ENCODE results near the gene NEFH. TPM values are rescaled to one million over a fixed set of nuclear protein-coding genes. Genes with fewer than 3 reads are reported as not detected.

The NEFH gene
- total RNA-seq, 2 experiments from 2014 or later: 2.1 to 2.7 TPM

GRCh38 chr22:29510542-29510941 is 30.5 kb downstream of the NEFH start:
- intact Hi-C loops (cut with DNase I, micrococcal nuclease): no loop called here
- H3K36me3 Mint-ChIP-seq (ENCODE audit: low read depth): peaks cover 26% of the 10 kb centered on the region
- POLR2A ChIA-PET: interaction anchor here (0.6 kb wide), 1 partner anchor 79 kb away, joined by 7 read pairs; no protein-coding TSS in a partner anchor

DNA sequence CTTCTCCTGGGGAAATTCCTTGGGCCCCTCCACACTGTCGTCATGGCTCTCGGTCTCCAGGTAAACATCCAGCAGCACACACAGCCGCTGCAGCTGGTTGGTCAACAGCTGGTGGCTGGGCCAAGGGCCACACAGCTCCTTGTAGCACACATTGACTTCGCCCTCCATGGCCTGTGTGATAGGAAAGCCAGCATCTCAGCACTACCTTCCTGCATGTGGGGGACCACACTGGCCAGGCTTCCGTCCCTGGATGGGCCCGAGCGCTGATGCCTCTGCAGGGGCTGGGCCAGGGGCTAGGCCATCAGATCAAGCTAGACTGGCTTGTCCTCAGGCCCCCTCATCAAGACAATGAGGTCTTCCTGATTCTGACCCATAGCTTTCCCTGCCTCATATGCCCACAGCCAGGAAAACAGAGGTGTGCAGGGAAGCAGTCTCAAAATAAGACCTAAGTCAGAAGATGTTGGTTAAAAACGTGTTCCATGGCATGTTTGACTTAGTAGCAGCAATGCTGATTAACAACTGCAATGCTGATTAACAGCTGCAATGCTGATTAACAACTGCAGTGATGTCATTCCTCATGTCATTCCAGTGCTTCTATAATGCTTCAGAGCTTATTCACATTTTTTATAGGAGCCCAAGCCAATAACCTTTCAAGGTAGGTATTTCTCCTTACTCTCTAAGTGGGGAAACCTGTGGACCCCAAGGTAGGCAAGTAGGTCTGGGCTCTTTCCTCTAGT is 31.3 kb downstream of the NEFH start:
- H3K27me3 Mint-ChIP-seq: no peaks in the 10 kb centered on the region
- no peaks in the 10 kb centered on the region for H3K4me1 Mint-ChIP-seq
- no peak for ATAC-seq
- no peaks in the 10 kb centered on the region for H3K9me3 Mint-ChIP-seq (ENCODE audit: low read depth)
- H3K27ac Mint-ChIP-seq: no peak overlapping the region
- H3K4me3 Mint-ChIP-seq: no peak overlapping the region
- DNase-seq: no peak
- H3K36me3 Mint-ChIP-seq (ENCODE audit: low read depth): peaks cover 30% of the 10 kb centered on the region
- CTCF ChIA-PET: interaction anchor here (0.6 to 1.7 kb wide), 5 partner anchors 15 to 1001 kb away, joined by 3 to 5 read pairs (median 3); no protein-coding TSS in a partner anchor
- intact Hi-C loops (cut with DNase I, micrococcal nuclease): no loop called here
- POLR2A ChIA-PET: interaction anchor here (0.6 kb wide), 1 partner anchor 80 kb away, joined by 7 read pairs; no protein-coding TSS in a partner anchor

More at GRCh38 chr22:29510542-29510941, 30.5 kb downstream of the NEFH start:
- no peak for DNase-seq
- CTCF ChIA-PET: interaction anchor here (0.6 to 1.7 kb wide), 6 partner anchors 15 to 576 kb away, joined by 3 to 5 read pairs (median 3); no protein-coding TSS in a partner anchor
- Mint-ChIP-seq H3K27ac (no peak overlapping the region), H3K27me3 (no peaks in the 10 kb centered on the region), H3K4me3 (no peak overlapping the region), H3K4me1 (no peaks in the 10 kb centered on the region), H3K9me3 (ENCODE audit: low read depth) (no peaks in the 10 kb centered on the region)
- no peak for ATAC-seq

DNA sequence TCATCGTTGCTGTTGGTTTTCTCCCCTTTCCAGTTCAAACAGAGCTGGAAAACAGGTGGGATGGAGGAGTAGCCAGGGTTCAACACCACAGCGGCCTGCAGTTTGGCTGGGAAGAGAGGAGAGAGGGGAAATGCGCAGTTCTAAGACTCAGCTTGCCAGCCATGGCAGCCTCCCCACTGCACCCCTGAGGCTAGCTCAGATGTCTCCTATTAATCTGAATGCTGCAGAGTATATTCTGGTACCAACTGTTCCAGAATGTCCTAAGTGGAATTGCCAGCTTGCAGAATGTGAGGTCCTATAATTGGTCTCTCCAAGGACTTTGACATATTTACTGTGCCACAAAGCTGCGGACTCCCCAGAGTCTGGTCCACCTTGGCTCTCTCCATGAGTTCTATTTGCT is 32.0 kb downstream of the NEFH start:
- intact Hi-C loops (cut with DNase I, micrococcal nuclease): no loop called here
- Mint-ChIP-seq H3K27me3 (no peaks in the 10 kb centered on the region), H3K9me3 (ENCODE audit: low read depth) (no peaks in the 10 kb centered on the region), H3K4me3 (no peak overlapping the region), H3K27ac (no peak overlapping the region), H3K36me3 (ENCODE audit: low read depth) (peaks cover 30% of the 10 kb centered on the region), H3K4me1 (no peaks in the 10 kb centered on the region)
- ATAC-seq (no peak), DNase-seq (no peak)
- CTCF ChIA-PET: interaction anchor here (1.0 to 1.1 kb wide), 2 partner anchors 13 to 41 kb away, joined by 3 read pairs; no protein-coding TSS in a partner anchor
- POLR2A ChIA-PET: no interaction called here

DNA sequence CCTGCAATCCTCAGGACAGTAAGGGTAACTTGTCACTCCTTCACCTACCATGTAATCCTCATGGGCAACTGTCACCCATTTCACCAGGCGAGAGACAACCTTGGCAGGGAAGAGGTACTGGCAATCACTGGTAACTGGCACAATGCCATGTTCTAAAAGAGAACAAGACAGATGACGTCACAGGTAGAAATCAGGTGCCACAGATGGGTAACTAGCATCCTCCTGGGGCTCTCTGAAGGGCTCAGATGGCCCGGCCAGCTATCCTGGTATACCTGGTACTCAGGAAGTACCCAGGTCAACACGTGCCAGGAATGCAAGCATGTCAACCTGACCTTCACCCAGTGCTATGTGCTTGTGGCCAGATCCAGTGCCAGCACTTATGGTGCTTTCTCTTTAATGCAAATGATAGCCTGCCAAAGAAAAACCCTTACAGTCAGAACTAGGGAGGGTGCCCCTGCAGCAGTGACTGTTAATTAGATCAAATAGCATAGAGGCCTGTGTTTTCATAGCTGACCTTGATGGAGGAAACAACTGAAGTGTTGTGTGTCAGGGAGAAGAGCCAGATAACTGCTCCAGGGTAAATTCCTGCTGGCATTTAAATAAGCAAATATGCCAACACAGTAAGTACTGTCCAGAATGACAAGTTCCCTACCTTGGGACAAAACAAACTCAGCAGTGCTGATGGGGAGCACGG is 37.3 kb downstream of the NEFH start:
- POLR2A ChIA-PET: no interaction called here
- intact Hi-C loops (cut with DNase I, micrococcal nuclease): no loop called here
- no peaks in the 10 kb centered on the region for H3K9me3 Mint-ChIP-seq (ENCODE audit: low read depth)
- H3K27me3 Mint-ChIP-seq: no peaks in the 10 kb centered on the region
- H3K4me3 Mint-ChIP-seq: no peak overlapping the region
- no peaks in the 10 kb centered on the region for H3K4me1 Mint-ChIP-seq
- no peak overlapping the region for H3K27ac Mint-ChIP-seq
- no peak for ATAC-seq
- CTCF ChIA-PET: interaction anchor here (1.4 kb wide), 1 partner anchor 31 kb away, joined by 3 read pairs; no protein-coding TSS in a partner anchor
- peaks cover 36% of the 10 kb centered on the region for H3K36me3 Mint-ChIP-seq (ENCODE audit: low read depth)
- DNase-seq: no peak

DNA sequence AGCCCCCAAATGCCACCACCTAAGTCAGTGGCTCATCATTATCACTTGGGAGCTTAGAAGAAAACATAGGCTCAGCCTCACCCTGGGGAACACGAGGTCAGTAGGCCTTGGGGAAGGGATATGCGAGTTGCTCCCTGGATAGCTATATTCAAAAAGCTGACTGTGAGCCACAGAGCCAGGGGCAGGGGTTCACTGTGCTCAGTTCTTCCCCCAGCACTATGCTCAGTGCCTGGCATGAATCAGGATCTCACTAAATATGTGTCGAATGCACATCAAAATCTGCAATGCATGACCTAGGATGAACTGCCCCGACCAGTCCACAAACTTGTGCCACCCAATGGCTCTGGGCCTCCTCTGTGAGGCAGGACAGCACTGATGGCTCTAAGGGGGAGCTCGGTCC is 38.4 kb downstream of the NEFH start:
- H3K4me1 Mint-ChIP-seq: no peaks in the 10 kb centered on the region
- H3K36me3 Mint-ChIP-seq (ENCODE audit: low read depth): peaks cover 36% of the 10 kb centered on the region
- no peak overlapping the region for H3K27ac Mint-ChIP-seq
- no peak overlapping the region for H3K4me3 Mint-ChIP-seq
- DNase-seq: no peak
- ChIA-PET POLR2A (no interaction called here), CTCF (interaction anchor here (0.5 kb wide), 1 partner anchor 11 kb away, joined by 3 read pairs; no protein-coding TSS in a partner anchor)
- no peaks in the 10 kb centered on the region for H3K27me3 Mint-ChIP-seq
- no peaks in the 10 kb centered on the region for H3K9me3 Mint-ChIP-seq (ENCODE audit: low read depth)
- intact Hi-C loops (cut with DNase I, micrococcal nuclease): no loop called here
- ATAC-seq: no peak

- no peak overlapping the region for H3K27ac Mint-ChIP-seq
- H3K9me3 Mint-ChIP-seq (ENCODE audit: low read depth): no peaks in the 10 kb centered on the region
- intact Hi-C loops (cut with DNase I, micrococcal nuclease): loop anchor here in 1 of 2 experiments (10.0 kb wide), 1 partner anchor 125 kb away; no protein-coding TSS in a partner anchor
- H3K36me3 Mint-ChIP-seq (ENCODE audit: low read depth): peaks cover 44% of the 10 kb centered on the region
- DNase-seq: no peak
- no peaks in the 10 kb centered on the region for H3K27me3 Mint-ChIP-seq
- POLR2A ChIA-PET: interaction anchor here (0.7 kb wide), 1 partner anchor 216 kb away, joined by 3 read pairs; no protein-coding TSS in a partner anchor
- CTCF ChIA-PET: interaction anchor here (0.6 to 0.9 kb wide), 2 partner anchors 9 to 34 kb away, joined by 3 to 4 read pairs; partner anchors contain the start of gene THOC5
- no peak for ATAC-seq
- H3K4me1 Mint-ChIP-seq: no peaks in the 10 kb centered on the region
- H3K4me3 Mint-ChIP-seq: no peak overlapping the region
Observed at GRCh38 chr22:29519996-29520395, 40.0 kb downstream of the NEFH start.

GRCh38 chr22:29520851-29521250 is 40.8 kb downstream of the NEFH start:
- Mint-ChIP-seq H3K4me3 (no peak overlapping the region), H3K27ac (no peak overlapping the region), H3K27me3 (no peaks in the 10 kb centered on the region), H3K36me3 (ENCODE audit: low read depth) (peaks cover 41% of the 10 kb centered on the region), H3K4me1 (no peaks in the 10 kb centered on the region), H3K9me3 (ENCODE audit: low read depth) (no peaks in the 10 kb centered on the region)
- DNase-seq (no peak), ATAC-seq (no peak)
- ChIA-PET CTCF (no interaction called here), POLR2A (interaction anchor here (0.7 kb wide), 1 partner anchor 217 kb away, joined by 3 read pairs; no protein-coding TSS in a partner anchor)
- intact Hi-C loops (cut with DNase I, micrococcal nuclease): loop anchor here in 1 of 2 experiments (10.0 kb wide), 1 partner anchor 126 kb away; no protein-coding TSS in a partner anchor

DNA sequence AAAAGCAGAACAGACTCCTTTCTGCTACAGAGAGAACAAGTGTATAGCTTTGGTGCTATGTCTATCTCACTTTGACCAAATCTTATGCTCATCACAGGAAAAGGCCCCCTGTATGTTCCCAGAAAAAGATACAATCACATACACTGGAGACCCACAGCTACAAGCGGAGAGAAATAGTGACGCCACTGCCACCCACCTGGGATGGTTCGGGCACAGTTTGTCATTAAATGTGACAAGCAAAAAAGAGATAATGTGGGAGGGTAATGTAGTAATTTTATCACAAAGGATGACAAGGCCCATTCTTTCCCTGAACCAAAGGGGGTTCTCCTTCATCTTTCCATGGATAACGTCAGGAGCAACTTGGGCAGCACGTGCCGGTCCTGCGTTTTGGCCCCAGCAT is 41.5 kb downstream of the NEFH start:
- ATAC-seq: no peak
- intact Hi-C loops (cut with DNase I, micrococcal nuclease): loop anchor here in 1 of 2 experiments (10.0 kb wide), 1 partner anchor 127 kb away; no protein-coding TSS in a partner anchor
- no peak overlapping the region for H3K4me3 Mint-ChIP-seq
- H3K36me3 Mint-ChIP-seq (ENCODE audit: low read depth): peaks cover 40% of the 10 kb centered on the region
- H3K9me3 Mint-ChIP-seq (ENCODE audit: low read depth): no peaks in the 10 kb centered on the region
- POLR2A ChIA-PET: no interaction called here
- no peak overlapping the region for H3K27ac Mint-ChIP-seq
- CTCF ChIA-PET: no interaction called here
- DNase-seq: no peak
- H3K4me1 Mint-ChIP-seq: no peaks in the 10 kb centered on the region
- H3K27me3 Mint-ChIP-seq: no peaks in the 10 kb centered on the region

DNA sequence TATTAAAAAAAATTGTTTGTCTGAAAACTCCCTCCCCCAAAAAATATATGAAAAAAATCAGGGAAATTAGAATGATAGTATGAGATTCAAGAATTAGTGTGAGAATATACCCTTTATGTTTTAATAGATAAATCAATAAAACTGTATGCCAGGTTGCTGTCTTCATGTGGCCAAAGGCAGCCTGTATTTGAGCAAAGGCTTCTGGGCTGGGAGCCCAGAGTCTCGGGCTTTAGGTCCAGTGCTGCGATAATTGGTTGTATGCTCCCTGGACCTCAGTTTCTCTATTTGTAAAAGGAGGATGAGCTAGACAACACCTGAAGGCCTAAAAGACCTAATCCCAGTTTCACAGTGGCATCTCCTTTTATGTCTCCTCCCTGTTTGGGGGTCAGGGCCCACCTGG is 43.7 kb downstream of the NEFH start:
- intact Hi-C loops (cut with DNase I, micrococcal nuclease): loop anchor here (1.0 to 10.0 kb wide), 2 partner anchors 128 to 129 kb away; no protein-coding TSS in a partner anchor
- ATAC-seq (no peak), DNase-seq (no peak)
- Mint-ChIP-seq H3K9me3 (ENCODE audit: low read depth) (no peaks in the 10 kb centered on the region), H3K27me3 (no peaks in the 10 kb centered on the region), H3K4me3 (no peak overlapping the region), H3K4me1 (no peaks in the 10 kb centered on the region), H3K36me3 (ENCODE audit: low read depth) (peaks cover 35% of the 10 kb centered on the region), H3K27ac (no peak overlapping the region)
- ChIA-PET POLR2A (no interaction called here), CTCF (interaction anchor here (0.8 kb wide), 1 partner anchor 19 kb away, joined by 4 read pairs; no protein-coding TSS in a partner anchor)

GRCh38 chr22:29524442-29525191 is 44.6 kb downstream of the NEFH start:
- intact Hi-C loops (cut with DNase I, micrococcal nuclease): loop anchor here (1.0 to 10.0 kb wide), 2 partner anchors 129 to 130 kb away; no protein-coding TSS in a partner anchor
- ATAC-seq: peak; percentile 36
- DNase-seq: peak; percentile 40
- H3K27ac Mint-ChIP-seq: no peak overlapping the region
- ChIA-PET POLR2A (no interaction called here), CTCF (interaction anchor here (0.7 to 0.8 kb wide), 2 partner anchors 12 to 20 kb away, joined by 3 to 4 read pairs; no protein-coding TSS in a partner anchor)
- H3K27me3 Mint-ChIP-seq: no peaks in the 10 kb centered on the region
- peaks cover 31% of the 10 kb centered on the region for H3K36me3 Mint-ChIP-seq (ENCODE audit: low read depth)
- no peak overlapping the region for H3K4me3 Mint-ChIP-seq
- no peaks in the 10 kb centered on the region for H3K9me3 Mint-ChIP-seq (ENCODE audit: low read depth)
- no peaks in the 10 kb centered on the region for H3K4me1 Mint-ChIP-seq

DNA sequence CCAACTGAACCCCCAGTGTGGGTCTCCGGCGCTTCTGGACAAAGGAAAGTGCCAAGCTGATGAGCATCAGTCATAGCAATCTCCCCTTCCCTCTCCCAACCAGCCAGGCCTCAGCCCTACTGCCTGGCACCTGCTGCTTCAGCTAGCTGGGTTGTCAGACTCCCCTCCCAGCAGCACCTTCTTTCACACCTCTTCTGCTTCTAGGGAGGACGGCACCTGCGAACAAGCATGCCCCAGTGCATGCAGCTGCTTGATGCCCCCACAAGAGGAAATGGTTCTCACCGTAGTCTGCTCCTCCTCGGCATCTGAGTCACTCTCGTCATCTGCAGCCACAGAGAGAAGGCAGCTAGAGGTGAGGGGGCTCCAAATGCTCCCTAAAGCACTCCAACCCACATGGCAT is 48.1 kb downstream of the NEFH start:
- peaks cover 36% of the 10 kb centered on the region for H3K36me3 Mint-ChIP-seq (ENCODE audit: low read depth)

More for the DNA sequence above, 48.1 kb downstream of the NEFH start:
- H3K4me3 Mint-ChIP-seq: no peak overlapping the region
- DNase-seq (no peak), ATAC-seq (no peak)
- CTCF ChIA-PET: no interaction called here
- POLR2A ChIA-PET: no interaction called here
- no peaks in the 10 kb centered on the region for H3K4me1 Mint-ChIP-seq
- no peaks in the 10 kb centered on the region for H3K9me3 Mint-ChIP-seq (ENCODE audit: low read depth)
- intact Hi-C loops (cut with DNase I, micrococcal nuclease): loop anchor here in 1 of 2 experiments (10.0 kb wide), 1 partner anchor 133 kb away; no protein-coding TSS in a partner anchor
- no peaks in the 10 kb centered on the region for H3K27me3 Mint-ChIP-seq
- no peak overlapping the region for H3K27ac Mint-ChIP-seq
